ENCODE data around the gene APP.
"Not testable (repeated sequence)": the region's sequence is repeated elsewhere in the genome, so short reads cannot be mapped to it uniquely, and the experiment has no call there.

The APP gene

DNA sequence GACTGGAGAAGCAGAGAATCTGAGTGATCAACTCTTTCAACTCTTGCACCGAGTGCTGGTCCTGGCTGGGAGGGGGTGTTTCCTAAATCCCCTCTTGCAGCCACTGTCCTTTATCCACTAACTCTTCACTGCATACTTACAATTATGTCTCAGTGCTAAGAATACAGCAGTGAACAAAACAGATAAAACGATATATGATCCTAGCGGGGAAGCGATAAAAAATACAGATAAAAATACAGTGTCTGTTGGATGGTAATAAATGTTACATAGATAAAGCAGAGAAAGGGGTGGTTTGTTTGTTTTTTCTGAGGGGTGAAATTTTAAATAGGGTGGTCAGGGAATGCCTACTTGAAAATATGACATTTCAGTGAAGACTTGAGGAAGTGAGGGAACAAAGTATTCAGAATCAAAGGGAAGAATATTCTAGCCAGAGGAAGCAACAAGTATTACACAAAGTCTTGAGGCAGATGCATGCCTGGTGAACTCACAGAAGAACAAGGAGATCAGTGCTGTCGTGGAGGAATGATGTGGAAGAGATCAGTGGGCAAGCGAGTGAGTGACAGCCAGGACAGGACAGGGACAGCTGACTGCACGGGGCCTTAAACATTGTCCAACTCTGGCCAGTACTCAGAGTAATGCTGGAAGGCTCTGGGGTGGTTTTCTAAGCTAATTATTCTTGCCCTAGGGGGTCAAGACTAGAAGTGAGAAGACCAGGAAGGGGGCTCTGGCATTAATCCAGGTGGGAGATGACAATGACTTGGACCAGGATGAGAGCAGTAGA is 110.0 kb downstream of the APP start:
- DNase-seq: no peak

DNA sequence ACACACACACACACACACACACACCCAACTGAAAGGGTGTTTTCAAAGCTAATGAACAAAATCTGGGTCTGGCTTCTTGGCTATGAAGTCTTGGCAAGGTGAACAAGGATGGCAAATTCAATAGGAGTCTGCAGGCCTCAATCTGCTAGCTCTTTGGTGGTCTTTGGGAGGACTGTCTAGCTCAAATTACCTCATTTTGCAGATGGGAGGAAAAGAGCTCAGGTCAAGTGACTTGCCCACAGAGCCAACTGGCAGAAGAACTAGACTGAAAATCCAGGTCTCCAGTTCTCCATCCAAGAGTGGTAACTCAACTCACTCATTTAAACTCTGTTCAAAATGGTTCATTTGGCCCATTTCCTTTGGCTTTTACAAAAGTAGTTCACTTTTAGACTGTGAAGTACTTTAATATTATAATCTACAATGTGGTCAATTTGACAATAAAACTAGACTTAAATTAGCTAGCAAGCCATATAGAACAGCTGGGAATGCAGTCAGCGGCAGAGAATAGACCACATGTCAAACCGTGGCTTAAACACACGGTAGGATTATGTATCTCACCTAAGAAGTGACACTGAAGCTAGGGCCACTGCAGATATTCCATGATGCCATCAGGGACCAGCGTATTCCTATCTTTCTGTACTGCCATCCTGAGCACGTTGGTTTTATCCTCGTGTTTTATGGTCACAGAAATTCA is 112.9 kb downstream of the APP start:
- no peak for DNase-seq

DNA sequence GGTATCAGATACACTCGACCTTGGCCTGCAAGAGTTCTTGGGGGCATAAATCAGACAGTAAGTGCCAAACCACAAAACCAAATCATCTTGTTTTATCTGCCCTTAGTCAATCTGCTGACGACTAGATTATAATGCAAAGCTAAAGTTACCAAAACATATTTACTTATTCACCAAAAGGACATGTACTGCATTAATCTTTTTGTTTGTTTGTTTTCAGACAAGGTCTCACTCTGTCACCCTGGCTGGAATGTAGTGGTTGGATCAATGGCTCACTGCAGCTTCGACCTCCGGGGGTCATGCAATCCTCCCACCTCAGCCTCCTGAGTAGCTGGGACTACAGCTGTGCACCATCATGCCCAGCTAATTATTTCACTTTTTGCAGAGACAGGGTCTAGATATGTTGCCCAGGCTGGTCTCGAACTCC is 114.7 kb downstream of the APP start:
- no peak for DNase-seq

DNA sequence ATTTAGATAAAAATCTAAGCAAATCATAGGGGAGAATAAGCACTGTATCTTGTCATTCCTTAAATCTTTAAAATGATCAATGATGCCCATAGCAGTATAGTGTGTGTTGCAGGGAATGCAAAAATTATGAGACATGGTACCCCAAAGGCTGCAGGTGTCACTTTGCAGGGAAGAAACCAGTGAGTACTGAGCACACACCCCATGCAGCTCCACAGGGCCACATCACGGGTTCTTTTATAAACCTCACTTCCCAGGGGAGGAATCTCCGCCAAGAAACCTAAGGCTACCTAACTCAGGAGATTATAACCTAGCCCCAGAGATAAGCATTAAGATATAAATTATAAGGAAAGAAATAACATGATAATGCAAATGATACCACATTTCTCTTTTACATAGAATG is 115.6 kb downstream of the APP start:
- DNase-seq: no peak

DNA sequence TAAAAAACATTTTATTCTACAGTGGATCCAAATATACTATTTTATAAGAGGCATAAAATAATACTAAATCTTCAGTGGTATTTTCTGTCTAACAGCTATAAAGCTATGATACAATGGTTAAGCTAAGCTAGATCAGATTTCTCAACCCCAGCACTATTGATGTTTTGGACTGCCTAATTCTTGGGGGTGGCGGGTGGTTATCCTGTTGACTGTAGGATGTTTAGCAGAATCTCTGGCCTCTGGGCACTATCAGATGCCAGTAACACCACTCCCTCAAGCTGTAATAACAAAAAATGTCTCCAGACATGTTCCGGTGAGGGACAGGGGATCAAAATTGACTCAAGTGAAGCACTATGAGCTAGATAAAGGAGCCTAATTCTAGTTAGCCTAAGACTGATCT is 118.5 kb downstream of the APP start:
- DNase-seq: no peak

DNA sequence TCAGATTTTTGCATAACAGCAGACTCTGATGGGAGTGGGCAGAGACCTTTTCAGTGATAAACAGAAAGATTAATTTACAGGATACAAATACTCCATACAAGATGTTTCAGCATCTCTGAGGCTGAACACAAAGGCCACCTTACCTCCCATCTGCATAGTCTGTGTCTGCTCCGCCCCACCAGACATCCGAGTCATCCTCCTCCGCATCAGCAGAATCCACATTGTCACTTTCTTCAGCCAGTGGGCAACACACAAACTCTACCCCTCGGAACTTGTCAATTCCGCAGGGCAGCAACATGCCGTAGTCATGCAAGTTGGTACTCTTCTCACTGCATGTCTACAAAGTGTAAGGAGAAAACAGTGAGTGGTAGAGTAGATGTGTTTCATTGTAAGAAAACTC is 119.7 kb downstream of the APP start:
- no peak for DNase-seq

DNA sequence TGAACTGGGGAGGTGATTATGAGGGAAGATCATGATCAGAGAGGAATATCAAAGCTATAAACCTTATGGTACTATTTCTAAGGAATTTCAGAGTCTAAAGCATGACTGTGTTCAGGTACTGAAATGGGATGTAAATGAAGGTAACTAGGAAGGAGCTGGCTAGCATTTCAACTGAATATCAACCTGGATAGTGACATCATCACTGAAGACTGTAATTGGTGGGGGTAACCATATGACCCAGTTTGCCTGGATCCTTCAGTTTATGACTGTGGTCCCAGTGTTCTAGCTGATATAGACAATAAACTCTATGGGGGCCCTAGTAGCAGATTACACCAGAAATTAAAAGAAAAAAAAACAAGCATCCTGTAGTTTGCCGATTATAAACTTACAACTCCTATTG is 120.8 kb downstream of the APP start:
- DNase-seq: no peak

DNA sequence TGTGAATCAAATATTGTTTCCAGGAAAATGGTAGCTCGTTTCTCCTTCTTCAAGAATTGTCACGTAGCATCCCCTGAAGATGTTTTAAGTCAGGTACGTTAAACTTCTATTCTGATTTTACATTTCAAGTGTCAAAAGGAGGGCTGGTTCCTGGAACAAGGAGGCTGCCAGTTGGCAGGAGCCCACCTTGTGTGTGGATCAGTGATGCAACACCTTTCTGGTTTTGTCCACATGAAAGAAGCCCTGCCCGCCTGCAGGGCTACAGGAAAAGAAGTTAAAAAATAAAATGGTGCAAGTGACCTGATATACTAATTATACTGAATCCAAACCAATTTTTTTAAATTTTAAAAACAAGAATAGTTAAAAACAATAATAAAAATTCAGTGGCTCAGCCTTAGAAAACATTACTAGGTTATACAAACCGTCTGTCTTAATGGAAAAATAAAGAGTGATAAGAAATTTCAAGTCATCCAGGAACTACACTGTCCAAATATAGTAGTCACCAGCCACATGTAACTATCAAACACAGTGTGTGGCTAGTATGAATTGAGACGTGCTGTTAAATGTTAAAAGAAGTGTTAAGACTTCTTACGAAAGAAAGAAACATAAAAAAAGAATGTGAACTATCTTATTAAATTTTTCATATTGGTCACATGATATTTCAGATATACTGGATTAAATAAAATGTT is 123.1 kb downstream of the APP start:
- no peak for DNase-seq

DNA sequence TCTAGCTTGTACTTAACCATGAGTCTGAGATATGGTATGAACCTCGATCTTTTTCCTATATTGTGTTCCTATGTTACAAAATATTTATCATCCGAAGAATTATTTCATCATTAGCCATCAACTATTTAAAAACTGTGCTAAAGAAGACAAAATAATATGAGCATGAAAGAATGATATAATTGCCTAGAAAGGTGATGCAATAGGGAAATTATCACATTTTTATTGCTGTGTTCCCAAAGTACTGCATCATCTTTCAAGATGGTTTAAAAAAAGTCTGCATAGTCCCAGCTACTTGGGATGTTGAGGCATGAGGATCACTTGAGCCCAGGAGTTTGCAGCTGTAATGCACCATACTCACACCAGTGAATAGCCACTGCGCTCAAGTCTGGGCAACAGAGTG is 126.7 kb downstream of the APP start:
- DNase-seq: no peak

DNA sequence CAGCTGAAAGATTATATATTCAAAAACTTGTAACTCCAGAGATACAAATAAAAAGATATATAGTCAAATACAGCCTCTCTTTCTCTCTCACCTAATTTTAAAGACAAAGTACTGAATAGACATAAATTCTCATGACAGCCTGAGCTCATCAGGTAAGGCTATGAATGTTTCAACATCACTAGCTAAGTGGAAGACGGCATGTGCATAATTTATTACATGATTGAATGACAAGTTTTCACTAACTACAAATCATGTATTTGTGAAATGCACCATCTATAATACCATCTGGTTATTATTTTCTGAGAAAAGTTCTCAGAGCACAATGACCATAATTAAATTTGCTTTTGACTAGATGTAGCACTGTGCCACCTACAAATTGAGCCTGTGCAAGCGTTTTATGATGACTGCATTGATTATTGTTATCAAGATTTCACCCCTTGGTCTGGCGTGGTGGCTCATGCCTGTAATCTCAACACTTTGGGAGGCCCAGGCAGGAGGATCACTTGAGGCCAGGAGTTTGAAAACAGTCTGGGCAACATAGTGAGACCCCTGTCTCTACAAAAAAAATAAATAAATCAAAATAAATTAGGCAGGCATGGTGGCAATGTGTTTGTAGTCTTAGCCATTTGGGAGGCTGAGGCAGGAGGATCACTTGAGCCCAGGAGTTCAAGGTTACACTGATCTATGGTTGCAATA is 128.2 kb downstream of the APP start:
- no peak for DNase-seq

DNA sequence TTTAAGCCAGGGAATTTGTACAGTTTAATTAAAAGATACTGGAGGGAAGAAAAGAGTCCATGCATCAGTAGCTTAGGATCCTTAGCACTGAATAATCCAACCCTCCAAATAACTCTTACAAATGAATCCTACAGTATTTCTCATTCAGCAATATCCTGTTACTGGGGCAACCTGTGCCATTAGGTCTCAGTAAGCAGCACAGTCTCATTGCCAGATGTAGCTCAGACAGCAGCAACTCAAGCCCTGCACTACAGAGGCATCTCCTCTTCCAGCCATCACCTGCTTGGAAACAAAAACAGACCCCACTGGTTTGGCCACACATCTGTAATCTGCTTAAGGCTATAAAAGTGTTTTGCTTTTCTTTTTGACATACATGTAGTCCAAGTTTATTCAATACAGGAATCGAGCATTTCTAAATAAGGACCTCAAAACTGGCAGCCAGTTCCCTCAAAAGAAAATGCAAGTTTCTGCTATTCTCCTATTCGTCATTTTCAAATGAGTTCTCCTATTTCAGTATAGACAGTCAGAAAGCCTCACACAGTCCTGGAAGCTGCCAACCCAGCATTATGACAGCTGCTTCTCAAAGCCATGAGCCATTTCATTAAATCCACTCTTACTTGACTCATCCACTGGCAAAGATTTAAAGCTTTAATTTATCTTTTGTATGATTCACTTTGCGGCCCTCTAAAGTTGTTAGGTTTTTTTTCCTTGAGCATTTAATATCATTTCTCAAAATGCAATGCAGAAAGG is 129.0 kb downstream of the APP start:
- no peak for DNase-seq

DNA sequence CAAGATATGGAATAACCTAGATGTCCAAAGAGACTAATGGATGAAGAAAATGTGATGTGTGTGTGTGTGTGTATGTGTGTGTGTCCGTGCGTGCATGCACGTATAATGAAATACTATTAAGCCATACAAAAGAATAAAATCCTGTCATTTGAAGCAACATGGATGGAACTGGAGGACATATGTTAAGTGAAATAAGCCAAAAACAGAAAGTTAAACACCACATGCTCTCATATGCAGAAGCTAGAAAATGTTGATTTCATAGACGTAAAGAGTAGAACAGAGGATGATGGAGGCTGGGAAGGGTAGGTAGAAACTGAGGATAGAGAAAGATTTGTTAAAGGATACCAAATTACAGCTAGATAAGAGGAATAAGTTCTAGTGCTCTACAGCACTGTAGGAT is 133.7 kb downstream of the APP start:
- no peak for DNase-seq

DNA sequence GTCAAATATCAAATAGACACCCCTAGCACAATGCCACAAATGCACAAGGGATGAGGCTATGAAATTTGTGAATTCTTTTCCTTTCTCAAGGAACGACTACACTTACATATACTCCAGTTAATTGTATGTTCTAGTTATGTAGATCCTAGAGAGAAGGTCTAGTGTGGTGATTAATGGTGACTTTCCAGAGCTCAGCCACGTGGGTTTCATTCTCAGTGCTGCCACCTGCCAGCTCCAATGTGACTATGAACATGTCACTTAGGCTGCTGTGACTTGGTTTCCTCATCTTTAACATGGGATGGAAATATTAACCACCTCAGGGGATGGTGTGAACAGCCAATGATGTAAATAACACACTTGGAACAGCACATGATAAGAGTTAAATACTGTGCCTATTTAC is 138.3 kb downstream of the APP start:
- no peak for DNase-seq

DNA sequence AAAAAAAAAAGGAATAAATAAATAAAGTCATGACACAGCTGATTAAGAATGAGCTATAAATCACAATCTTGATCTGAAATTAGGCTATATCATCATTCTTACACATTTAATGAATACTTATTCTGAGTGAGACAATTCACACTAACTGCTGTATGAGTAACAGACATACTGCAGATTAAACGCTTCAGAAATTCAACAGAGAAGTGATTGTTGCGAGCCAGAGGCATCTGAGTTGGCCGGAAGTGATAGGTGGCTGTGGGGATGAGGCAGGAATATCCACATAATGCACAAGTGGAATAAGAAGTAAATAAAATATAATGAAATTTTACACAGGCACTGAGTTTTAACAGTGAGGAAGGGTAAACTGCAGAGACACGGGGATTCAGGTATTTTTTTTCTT is 142.4 kb downstream of the APP start:
- DNase-seq: no peak

DNA sequence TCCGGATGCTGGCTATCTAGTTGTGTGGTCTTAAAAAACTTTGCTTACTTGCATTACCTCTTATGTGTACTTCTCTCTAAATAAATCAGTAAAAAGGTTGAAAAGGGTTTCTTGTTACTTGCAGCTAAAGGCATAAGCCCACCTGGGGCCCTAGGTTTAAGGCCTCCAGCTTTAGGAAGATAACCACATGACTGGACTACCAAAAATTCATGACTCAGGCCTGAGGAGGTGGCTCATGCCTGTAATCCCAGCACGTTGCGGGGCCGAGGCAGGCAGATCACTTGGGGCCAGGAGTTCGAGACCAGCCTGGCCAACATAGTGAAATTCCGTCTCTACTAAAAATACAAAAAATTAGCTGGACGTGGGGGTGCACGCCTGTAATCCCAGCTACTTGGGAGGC is 142.9 kb downstream of the APP start:
- DNase-seq: no peak

DNA sequence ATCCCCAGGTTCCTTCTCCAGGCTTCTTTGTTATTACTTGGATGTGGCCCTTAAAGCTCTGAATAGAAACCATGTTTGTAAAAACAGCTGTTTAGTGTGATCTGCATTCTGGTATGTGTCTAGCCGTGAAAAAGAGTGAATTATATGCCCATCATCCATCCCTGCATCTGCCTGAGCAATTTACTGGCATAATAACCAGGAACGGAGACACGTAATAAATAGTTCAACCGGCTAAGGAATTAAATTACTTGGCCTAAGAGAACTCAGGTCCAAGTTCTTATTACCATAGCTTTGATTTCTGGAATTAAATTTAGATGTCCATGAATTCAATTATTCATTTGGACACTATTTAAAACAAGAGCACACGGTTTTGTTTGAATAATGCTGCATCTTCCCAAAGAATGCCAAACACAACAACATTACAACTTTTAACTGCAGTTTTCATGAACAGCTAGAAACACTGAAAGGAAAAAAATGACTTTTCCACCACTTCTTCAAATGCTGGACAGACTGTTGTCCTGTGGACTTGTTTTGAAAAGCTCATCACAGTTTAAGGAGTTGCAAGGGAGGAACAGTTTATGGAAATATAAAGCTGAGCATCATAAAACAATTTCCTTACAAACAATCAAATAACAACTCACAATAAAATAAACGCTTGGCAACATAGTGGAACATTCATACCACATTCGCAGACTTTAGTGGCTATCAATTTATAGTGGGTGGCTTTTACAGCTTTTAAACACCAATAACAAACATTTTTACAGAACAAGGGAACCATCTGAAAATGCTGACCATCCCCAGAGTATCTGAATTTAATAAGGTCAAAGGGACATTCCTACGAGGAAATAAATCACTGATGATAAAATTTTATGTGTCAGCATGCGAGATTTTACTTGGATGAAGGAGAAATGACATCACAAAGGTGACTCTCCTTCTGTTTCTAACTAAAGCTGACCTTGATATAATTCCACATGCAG is 144.7 kb downstream of the APP start:
- no peak for DNase-seq

DNA sequence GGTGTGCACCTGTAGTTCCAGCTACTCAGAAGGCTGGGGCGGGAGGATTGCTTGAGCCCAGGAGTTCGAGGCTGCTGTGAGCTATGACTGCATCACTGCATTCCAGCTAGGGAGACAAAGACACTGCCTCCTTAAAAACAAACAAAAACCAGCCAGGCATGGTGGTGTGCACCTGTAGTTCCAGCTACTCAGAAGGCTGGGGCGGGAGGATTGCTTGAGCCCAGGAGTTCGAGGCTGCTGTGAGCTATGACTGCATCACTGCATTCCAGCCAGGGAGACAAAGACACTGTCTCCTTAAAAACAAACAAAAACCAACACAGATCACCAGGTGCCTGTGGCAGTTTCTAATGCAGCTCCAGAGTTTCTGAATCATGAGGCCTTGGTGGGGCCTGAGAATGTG is 147.2 kb downstream of the APP start:
- DNase-seq: not testable (repeated sequence)

DNA sequence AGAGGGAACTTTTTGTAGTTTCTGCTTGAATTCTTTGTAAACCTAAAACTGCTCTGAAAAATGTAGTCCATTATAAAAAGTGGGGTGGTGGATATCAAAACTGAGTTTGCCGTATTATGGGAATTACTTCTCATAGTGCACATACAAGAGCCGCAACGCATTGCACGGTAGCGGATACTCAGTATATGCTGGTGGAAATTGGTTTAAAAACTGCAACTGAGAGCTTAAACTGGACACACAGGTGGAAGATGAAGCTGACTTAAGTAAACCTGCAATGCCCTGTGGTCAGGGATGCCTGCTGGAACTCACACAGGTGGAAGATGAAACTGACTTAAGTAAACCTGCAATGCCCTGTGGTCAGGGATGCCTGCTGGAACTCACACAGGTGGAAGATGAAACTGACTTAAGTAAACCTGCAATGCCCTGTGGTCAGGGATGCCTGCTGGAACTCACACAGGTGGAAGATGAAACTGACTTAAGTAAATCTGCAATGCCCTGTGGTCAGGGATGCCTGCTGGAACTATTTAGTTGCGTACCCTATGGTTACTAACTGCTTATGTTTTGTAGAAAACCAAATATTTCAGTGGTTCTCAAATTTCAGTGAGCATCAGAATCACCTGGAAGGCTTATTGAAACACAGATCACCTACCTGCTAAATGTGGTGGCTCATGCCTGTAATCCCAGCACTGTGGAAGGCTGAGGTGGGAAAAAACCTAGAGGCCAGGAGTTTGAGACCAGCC is 147.8 kb downstream of the APP start:
- DNase-seq: not testable (repeated sequence)

DNA sequence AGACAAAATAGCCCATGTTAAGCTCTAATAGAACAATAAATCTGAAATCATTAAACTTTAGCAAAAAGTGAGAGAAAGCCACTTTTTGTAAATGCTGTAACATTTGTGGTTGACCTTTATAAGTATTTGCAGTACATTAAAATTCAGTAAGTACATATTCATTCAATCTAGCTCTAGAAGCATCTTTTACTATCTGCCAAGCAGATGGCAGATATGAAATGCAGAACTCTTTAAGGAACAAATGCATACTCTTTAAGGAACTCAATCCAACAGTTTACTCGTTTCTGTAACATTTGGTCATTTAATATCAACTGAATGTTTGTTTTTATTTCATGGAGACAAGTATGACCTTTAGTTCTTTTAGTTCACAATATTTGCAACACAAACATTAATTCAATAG is 150.1 kb downstream of the APP start:
- no peak for DNase-seq

DNA sequence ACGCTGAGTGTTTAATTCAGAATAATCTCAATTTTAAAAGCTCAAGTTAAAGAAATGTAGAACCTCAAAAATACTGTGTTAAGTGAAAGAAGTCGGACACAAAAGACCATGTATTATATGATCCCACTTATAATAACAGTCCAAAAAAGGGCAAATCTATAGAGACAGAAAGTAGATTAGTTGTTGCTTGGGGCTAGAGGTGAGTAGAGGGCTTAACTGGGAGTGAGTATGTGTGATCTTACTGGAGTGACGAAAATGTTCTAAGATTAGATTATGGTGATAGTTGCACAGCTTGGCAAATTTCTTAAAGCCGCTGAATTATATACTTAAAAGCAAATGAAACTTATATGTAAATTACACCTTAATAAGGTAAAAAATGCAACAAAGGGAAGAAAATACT is 150.5 kb downstream of the APP start:
- no peak for DNase-seq

DNA sequence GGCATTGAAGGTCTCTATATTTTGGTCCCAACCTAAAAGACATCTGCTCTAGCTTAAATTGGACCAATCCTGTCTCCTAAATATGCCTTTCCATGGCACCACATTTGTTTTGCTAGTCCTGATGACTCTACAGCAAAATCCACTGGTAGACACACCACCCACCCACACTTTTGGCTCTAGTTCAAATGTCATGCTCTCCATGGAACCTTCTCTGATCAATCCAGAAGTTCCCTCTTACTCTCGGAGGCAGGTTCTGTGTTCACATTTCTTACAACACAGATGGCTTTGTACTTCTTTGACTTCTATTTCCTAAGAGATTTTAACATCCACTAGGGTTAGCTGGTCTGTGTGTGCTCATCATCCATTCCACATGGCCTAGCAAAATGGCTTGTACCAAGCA is 151.3 kb downstream of the APP start:
- no peak for DNase-seq

Measured in GOT3 (cell line).